Measurements from ENCODE around the gene DDX28. TPM values are rescaled to one million over a fixed set of nuclear protein-coding genes. Genes with fewer than 3 reads are reported as not detected.

DDX28 gene
- total and polyA plus RNA-seq, 10 of the 15 experiments (the other 5 are each of a cell fraction or from before 2014, with no cell fraction given) = 3.6 to 40.4 (median 20.0) TPM

DNA sequence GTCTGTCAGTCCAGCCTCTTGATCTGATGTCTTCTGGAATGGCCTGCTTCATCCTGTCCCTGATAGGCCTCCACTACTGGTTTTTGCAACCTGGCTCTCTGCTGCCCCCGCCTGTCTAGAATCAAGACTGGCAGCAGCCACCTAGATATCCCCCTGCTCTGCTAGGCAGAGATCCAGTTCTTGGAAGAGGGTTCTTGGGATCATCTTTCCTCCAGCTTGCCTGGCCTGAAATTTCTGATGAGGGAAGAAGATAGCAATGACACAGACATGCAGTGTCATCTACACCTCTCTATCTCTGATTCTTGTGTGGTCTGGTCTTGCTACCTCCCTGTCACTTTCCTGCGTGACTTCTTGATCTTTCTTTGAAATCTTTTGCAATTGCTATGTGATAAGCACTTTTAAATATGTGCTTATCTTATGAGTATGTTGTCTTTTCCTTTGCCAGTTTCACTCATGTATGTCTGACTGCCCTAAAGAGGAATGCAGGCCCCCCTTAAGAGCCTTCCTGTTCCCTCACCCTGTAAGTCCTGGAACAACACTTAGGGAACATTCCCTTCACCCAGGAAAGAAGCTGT, 41.8 kb upstream of the DDX28 start (continued):
- TF ChIP-seq, protein P1, sequence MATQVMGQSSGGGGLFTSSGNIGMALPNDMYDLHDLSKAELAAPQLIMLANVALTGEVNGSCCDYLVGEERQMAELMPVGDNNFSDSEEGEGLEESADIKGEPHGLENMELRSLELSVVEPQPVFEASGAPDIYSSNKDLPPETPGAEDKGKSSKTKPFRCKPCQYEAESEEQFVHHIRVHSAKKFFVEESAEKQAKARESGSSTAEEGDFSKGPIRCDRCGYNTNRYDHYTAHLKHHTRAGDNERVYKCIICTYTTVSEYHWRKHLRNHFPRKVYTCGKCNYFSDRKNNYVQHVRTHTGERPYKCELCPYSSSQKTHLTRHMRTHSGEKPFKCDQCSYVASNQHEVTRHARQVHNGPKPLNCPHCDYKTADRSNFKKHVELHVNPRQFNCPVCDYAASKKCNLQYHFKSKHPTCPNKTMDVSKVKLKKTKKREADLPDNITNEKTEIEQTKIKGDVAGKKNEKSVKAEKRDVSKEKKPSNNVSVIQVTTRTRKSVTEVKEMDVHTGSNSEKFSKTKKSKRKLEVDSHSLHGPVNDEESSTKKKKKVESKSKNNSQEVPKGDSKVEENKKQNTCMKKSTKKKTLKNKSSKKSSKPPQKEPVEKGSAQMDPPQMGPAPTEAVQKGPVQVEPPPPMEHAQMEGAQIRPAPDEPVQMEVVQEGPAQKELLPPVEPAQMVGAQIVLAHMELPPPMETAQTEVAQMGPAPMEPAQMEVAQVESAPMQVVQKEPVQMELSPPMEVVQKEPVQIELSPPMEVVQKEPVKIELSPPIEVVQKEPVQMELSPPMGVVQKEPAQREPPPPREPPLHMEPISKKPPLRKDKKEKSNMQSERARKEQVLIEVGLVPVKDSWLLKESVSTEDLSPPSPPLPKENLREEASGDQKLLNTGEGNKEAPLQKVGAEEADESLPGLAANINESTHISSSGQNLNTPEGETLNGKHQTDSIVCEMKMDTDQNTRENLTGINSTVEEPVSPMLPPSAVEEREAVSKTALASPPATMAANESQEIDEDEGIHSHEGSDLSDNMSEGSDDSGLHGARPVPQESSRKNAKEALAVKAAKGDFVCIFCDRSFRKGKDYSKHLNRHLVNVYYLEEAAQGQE (IDR thresholded peaks at IDR 0.05; ENCODE audit: low read depth, low read length) = no peak
- TF ChIP-seq, protein P2, sequence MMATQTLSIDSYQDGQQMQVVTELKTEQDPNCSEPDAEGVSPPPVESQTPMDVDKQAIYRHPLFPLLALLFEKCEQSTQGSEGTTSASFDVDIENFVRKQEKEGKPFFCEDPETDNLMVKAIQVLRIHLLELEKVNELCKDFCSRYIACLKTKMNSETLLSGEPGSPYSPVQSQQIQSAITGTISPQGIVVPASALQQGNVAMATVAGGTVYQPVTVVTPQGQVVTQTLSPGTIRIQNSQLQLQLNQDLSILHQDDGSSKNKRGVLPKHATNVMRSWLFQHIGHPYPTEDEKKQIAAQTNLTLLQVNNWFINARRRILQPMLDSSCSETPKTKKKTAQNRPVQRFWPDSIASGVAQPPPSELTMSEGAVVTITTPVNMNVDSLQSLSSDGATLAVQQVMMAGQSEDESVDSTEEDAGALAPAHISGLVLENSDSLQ (IDR thresholded peaks at IDR 0.05) = peak; percentile 27
- TF ChIP-seq RUNX3 (IDR thresholded peaks at IDR 0.05; ENCODE audit: low read length) (no peak), RB1 (IDR thresholded peaks at IDR 0.05; ENCODE audit: borderline replicate concordance) (0 out of 2 replicates have a peak, but pooled peaks have one; percentile 47)

DNA sequence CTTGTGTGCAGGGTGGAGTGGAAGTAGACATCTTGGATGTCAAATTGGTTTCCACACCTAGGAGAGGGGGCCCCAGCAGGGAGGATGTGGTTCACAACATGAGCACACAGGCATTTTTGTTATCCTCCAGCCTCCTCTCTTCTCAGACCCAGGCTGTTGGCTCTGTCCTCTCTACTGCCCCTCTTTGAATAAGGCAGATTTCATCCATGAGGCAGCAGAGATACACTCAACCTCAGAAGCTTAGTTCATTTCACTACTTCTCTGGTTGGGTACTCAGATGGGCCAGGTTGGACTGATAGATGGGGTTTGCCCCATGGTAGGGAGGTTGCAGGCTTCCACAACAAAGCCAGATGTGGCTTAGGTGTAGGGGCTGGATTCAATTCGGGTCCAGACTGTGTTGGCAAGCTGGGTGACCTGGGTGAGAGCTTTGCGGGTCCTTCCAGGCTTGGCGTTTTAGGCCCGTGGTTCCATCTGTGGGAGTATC, 39.9 kb upstream of the DDX28 start:
- no peaks in the 10 kb centered on the region for H3K9me3 ChIP-seq (replicated peaks; ENCODE audit: control insufficient read depth, insufficient read depth, low read length)
- ChIA-PET CTCF (interaction anchor here (0.6 to 3.2 kb wide), 8 partner anchors 9 to 542 kb away, joined by 3 to 9 read pairs (median 4); partner anchors contain the start of genes DDX28 and DUS2), POLR2A (no interaction called here), RAD21 (ENCODE audit: unreplicated experiment) (interaction anchor here (2.4 kb wide), 1 partner anchor 12 kb away, joined by 16 read pairs; no protein-coding TSS in a partner anchor), SMC1A (ENCODE audit: uncharacterized antibody, unreplicated experiment) (interaction anchor here (1.8 to 2.2 kb wide), 2 partner anchors 8 to 12 kb away, joined by 4 to 8 read pairs; no protein-coding TSS in a partner anchor)
- BruUV-seq (replicated peaks) = no TSS peak
- no peaks in the 10 kb centered on the region for H4K20me1 ChIP-seq (ENCODE audit: control insufficient read depth, insufficient read depth)
- no peak overlapping the region for H3K4me2 ChIP-seq (ENCODE audit: control insufficient read depth, insufficient read depth)
- no peaks in the 10 kb centered on the region for H3K4me1 ChIP-seq (ENCODE audit: control insufficient read depth, insufficient read depth, low read length)
- no peaks in the 10 kb centered on the region for H3K27me3 ChIP-seq (replicated peaks in 1 of 2; ENCODE audit: control insufficient read depth in 2 of 2, insufficient read depth in 2 of 2, low read length in 1 of 2)
- intact Hi-C loops (cut with micrococcal nuclease; ENCODE audit: unreplicated experiment) = no loop called here
- H3K27ac ChIP-seq (ENCODE audit: control insufficient read depth, insufficient read depth) = no peak overlapping the region
- WGBS (ENCODE audit: insufficient coverage, insufficient replicate concordance, low lambda C conversion rate, missing lambda C conversion rate) = 97% methylated on average over 4 of the region's 4 CpGs
- FAIRE-seq (no peak), ATAC-seq (no peak), DNase-seq (ENCODE audit: low read depth, low spot score) (no peak)
- in situ Hi-C loops (cut with MboI) = no loop called here
- H3K9ac ChIP-seq (ENCODE audit: control insufficient read depth, insufficient read depth, low read length) = no peak overlapping the region
- no peak overlapping the region for H2AFZ ChIP-seq (ENCODE audit: control insufficient read depth, low read depth, low read length)
- H3K79me2 ChIP-seq (ENCODE audit: control insufficient read depth, insufficient read depth, low read length) = no peaks in the 10 kb centered on the region
- no peak overlapping the region for H3K4me3 ChIP-seq
- peaks cover 9 to 13% of the 10 kb centered on the region in 2 experiments; a peak in 3 of 4 replicates for H3K36me3 ChIP-seq (ENCODE audit: control insufficient read depth in 2 of 2, insufficient read depth in 2 of 2, low read length in 1 of 2)
- TF ChIP-seq NR2F1 (conservative IDR thresholded peaks at IDR 0.05) = no peak
- TF ChIP-seq, protein P3, sequence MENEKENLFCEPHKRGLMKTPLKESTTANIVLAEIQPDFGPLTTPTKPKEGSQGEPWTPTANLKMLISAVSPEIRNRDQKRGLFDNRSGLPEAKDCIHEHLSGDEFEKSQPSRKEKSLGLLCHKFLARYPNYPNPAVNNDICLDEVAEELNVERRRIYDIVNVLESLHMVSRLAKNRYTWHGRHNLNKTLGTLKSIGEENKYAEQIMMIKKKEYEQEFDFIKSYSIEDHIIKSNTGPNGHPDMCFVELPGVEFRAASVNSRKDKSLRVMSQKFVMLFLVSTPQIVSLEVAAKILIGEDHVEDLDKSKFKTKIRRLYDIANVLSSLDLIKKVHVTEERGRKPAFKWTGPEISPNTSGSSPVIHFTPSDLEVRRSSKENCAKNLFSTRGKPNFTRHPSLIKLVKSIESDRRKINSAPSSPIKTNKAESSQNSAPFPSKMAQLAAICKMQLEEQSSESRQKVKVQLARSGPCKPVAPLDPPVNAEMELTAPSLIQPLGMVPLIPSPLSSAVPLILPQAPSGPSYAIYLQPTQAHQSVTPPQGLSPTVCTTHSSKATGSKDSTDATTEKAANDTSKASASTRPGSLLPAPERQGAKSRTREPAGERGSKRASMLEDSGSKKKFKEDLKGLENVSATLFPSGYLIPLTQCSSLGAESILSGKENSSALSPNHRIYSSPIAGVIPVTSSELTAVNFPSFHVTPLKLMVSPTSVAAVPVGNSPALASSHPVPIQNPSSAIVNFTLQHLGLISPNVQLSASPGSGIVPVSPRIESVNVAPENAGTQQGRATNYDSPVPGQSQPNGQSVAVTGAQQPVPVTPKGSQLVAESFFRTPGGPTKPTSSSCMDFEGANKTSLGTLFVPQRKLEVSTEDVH (IDR thresholded peaks at IDR 0.05; ENCODE audit: low read depth, partially characterized antibody) = no peak
- TF ChIP-seq FOS (IDR thresholded peaks at IDR 0.05; ENCODE audit: borderline replicate concordance, extremely low read depth, insufficient read length) = no peak
- TF ChIP-seq RFX5 (IDR thresholded peaks at IDR 0.05; ENCODE audit: low read depth, low read length) = no peak
- no peak for TF ChIP-seq ESRRA (IDR thresholded peaks at IDR 0.05; ENCODE audit: low read length)
- no peak for TF ChIP-seq CEBPB (IDR thresholded peaks at IDR 0.05; ENCODE audit: borderline replicate concordance in 1 of 2, low read depth in 2 of 2, low read length in 2 of 2)
- TF ChIP-seq LARP7 (IDR thresholded peaks at IDR 0.05) = no peak
- TF ChIP-seq JUNB (IDR thresholded peaks at IDR 0.05) = no peak
- TF ChIP-seq NFYB (IDR thresholded peaks at IDR 0.05; ENCODE audit: insufficient read depth, low read depth, low read length) = no peak
- no peak for TF ChIP-seq MTA3 (IDR thresholded peaks at IDR 0.05; ENCODE audit: borderline replicate concordance, low read length)
- no peak for TF ChIP-seq SMAD1 (IDR thresholded peaks at IDR 0.05; ENCODE audit: low read depth, partially characterized antibody)
- no peak for TF ChIP-seq ZBED1 (IDR thresholded peaks at IDR 0.05; ENCODE audit: borderline replicate concordance)

Data from GM12878 (cell line).